Measurements from ENCODE around the gene SLC35B2.
"Not testable (repeated sequence)": the region's sequence is repeated elsewhere in the genome, so short reads cannot be mapped to it uniquely, and the experiment has no call there.

Gene SLC35B2

GRCh38 chr6:44232676-44233566 is 24.4 kb downstream of the SLC35B2 start:
- DNase-seq: no peak

GRCh38 chr6:44231426-44231825 is 25.9 kb downstream of the SLC35B2 start:
- not testable (repeated sequence) for DNase-seq

- no peak for DNase-seq
Measured at GRCh38 chr6:44230034-44230675, 27.2 kb downstream of the SLC35B2 start.

- no peak for DNase-seq
Measured at GRCh38 chr6:44229376-44230033, 27.8 kb downstream of the SLC35B2 start.

GRCh38 chr6:44228836-44229235 is 28.5 kb downstream of the SLC35B2 start:
- DNase-seq: no peak

GRCh38 chr6:44228433-44228832 is 28.9 kb downstream of the SLC35B2 start:
- no peak for DNase-seq

- no peak for DNase-seq
Measured at GRCh38 chr6:44228031-44228430, 29.3 kb downstream of the SLC35B2 start.

GRCh38 chr6:44227148-44227793 is 30.1 kb downstream of the SLC35B2 start:
- no peak for DNase-seq

GRCh38 chr6:44226368-44227147 is 30.8 kb downstream of the SLC35B2 start:
- DNase-seq: no peak

GRCh38 chr6:44225579-44226325 is 31.6 kb downstream of the SLC35B2 start:
- no peak for DNase-seq

- no peak for DNase-seq
Measured at GRCh38 chr6:44224965-44225305, 32.4 kb downstream of the SLC35B2 start.

- DNase-seq: peak; percentile 32
Measured at GRCh38 chr6:44224029-44224964, 33.0 kb downstream of the SLC35B2 start.

- peak; percentile 85 for DNase-seq
Measured at GRCh38 chr6:44223319-44224028, 33.9 kb downstream of the SLC35B2 start, which contains the start of gene SLC29A1. Gene SLC29A1, plus strand, starts transcription at chr6:44223595. Its CDS starts 3,719 bp downstream, at chr6:44227314.

- DNase-seq: no peak
Measured at GRCh38 chr6:44222486-44223318, 34.6 kb downstream of the SLC35B2 start.

- DNase-seq: no peak
Measured at GRCh38 chr6:44221961-44222335, 35.4 kb downstream of the SLC35B2 start.

GRCh38 chr6:44221291-44221960 is 35.9 kb downstream of the SLC35B2 start:
- peak; percentile 83 for DNase-seq

- no peak for DNase-seq
Measured at GRCh38 chr6:44220913-44221290, 36.4 kb downstream of the SLC35B2 start.

Data from activated CD4-positive, alpha-beta T cell treated with anti-CD3 and anti-CD28 coated beads, Interleukin-2, amount 50 U/mL, for 16 hours (primary cell).